Hepatocyte (in vitro differentiated cells): ENCODE data around the gene C19orf73. TPM values are rescaled to one million over a fixed set of nuclear protein-coding genes. Genes with fewer than 3 reads are reported as not detected.
"Not testable (repeated sequence)": the region's sequence is repeated elsewhere in the genome, so short reads cannot be mapped to it uniquely, and the experiment has no call there.

Source experiments
- DNase-seq: peaks from one replicate; pipeline ENCODE4 v3.0.0-alpha.2; 2016; ENCODE audit warnings: low spot score
- H2AFZ ChIP-seq: fragments of 200-600 bp; sonication (generic); 2 replicates; pipeline ENCODE4 v1.6.0; 2016; ENCODE audit warnings: antibody characterized with exemption, mild to moderate bottlenecking
- H3K27ac ChIP-seq: fragments of 200-600 bp; sonication (generic); 2 replicates; pipeline ENCODE4 v1.5.1; 2016; ENCODE audit warnings: mild to moderate bottlenecking
- H3K27me3 ChIP-seq: fragments of 200-600 bp; sonication (generic); 2 replicates; pipeline ENCODE4 v1.6.1; 2016
- H3K36me3 ChIP-seq: fragments of 200-600 bp; sonication (generic); replicated peaks from 2 replicates; pipeline ENCODE4 v1.5.1; 2016; ENCODE audit warnings: low read depth; ENCODE audit not compliant: insufficient read depth
- H3K4me1 ChIP-seq: fragments of 200-600 bp; sonication (generic); 2 replicates; pipeline ENCODE4 v1.5.1; 2016; ENCODE audit warnings: mild to moderate bottlenecking, moderate library complexity; ENCODE audit not compliant: insufficient read depth
- H3K4me2 ChIP-seq: fragments of 200-600 bp; sonication (generic); 2 replicates; pipeline ENCODE4 v1.6.0; 2016
- H3K4me3 ChIP-seq: fragments of 200-600 bp; sonication (generic); 2 replicates; pipeline ENCODE4 v1.5.1; 2016; ENCODE audit warnings: mild to moderate bottlenecking
- H3K79me2 ChIP-seq: fragments of 200-600 bp; sonication (generic); 2 replicates; pipeline ENCODE4 v1.6.0; 2017; ENCODE audit warnings: mild to moderate bottlenecking
- H3K9me2 ChIP-seq: fragments of 200-600 bp; sonication (generic); replicated peaks from 2 replicates; pipeline ENCODE4 v1.6.0; 2017; ENCODE audit warnings: mild to moderate bottlenecking; ENCODE audit not compliant: insufficient read depth
- H3K9me3 ChIP-seq: fragments of 200-600 bp; sonication (generic); 2 replicates; pipeline ENCODE4 v1.5.1; 2016; ENCODE audit warnings: low read depth, mild to moderate bottlenecking
- H4K20me1 ChIP-seq: fragments of 200-600 bp; sonication (generic); 2 replicates; pipeline ENCODE4 v1.6.0; 2016; ENCODE audit warnings: mild to moderate bottlenecking; ENCODE audit not compliant: insufficient read depth, poor library complexity, severe bottlenecking
- EZH2 ChIP-seq: fragments of 200-600 bp; sonication (generic); IDR thresholded peaks from 2 replicates; pipeline ENCODE4 v1.6.1; 2016; ENCODE audit warnings: antibody characterized with exemption, mild to moderate bottlenecking, borderline replicate concordance
- EZH2phosphoT487 ChIP-seq: fragments of 200-600 bp; sonication (generic); IDR thresholded peaks from one replicate; pipeline ENCODE4 v1.6.1; 2018; ENCODE audit warnings: antibody characterized with exemption, mild to moderate bottlenecking, low read depth, moderate library complexity; ENCODE audit not compliant: unreplicated experiment, severe bottlenecking
- WGBS: methylation state at CpG from one replicate; pipeline ENCODE4 v1.1.6; 2016; ENCODE audit warnings: low lambda C conversion rate; ENCODE audit errors: missing lambda C conversion rate; 5-methylcytosine and 5-hydroxymethylcytosine counted together
- polyA plus RNA-seq: library from polyadenylated mRNA; unstranded; fragments of >200 nt; fragmentation: Nextera tagmentation; extraction: Ambion mirVana; gene quantifications from 2 replicates; pipeline ENCODE4 v1.2.1, GENCODE V29; 2016
- total RNA-seq: library from RNA; depleted of rRNA; stranded (reverse); fragments of >200 nt; gene quantifications from 2 replicates; pipeline ENCODE4 v1.2.3, GENCODE V29; 2014
- TF ChIP-seq, protein P1 (sequence below): fragments of 200-600 bp; sonication (generic); IDR thresholded peaks from 2 replicates; pipeline ENCODE4 v1.5.1; 2016; ENCODE audit warnings: antibody characterized with exemption, mild to moderate bottlenecking; ENCODE audit not compliant: poor library complexity

Gene C19orf73
- total and polyA plus RNA-seq, 2 experiments from 2014 or later = 1.9 to 2.7 TPM

DNA sequence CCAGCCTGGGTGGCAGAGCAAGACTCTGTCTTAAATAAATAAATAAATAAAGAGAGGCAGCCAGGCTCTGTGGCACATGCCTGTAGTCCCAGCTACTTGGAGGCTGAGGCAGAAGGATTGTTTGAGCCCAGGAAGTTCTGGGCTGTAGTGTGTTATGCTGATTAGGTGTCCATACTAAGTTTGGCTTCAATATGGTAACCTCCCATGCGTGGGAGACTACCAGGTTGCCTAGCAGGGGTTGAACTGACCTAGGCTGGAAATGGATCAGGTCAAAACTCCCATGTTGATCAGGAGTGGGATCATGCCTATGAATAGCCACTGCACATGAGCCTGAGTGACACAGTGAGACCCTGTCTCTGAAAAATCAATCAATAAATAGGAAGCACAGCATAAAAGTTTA is 37.7 kb downstream of the C19orf73 start:
- WGBS = 87% methylated on average over 1 of the region's 1 CpG
- H3K4me2 ChIP-seq = no peak overlapping the region
- peaks cover 7% of the 10 kb centered on the region for H4K20me1 ChIP-seq
- no peaks in the 10 kb centered on the region for H3K9me2 ChIP-seq
- H3K4me1 ChIP-seq = peaks cover 4% of the 10 kb centered on the region
- H3K4me3 ChIP-seq = no peak overlapping the region
- no peaks in the 10 kb centered on the region for H3K27me3 ChIP-seq
- TF ChIP-seq EZH2phosphoT487 (no peak), EZH2 (no peak)
- TF ChIP-seq, protein P1, sequence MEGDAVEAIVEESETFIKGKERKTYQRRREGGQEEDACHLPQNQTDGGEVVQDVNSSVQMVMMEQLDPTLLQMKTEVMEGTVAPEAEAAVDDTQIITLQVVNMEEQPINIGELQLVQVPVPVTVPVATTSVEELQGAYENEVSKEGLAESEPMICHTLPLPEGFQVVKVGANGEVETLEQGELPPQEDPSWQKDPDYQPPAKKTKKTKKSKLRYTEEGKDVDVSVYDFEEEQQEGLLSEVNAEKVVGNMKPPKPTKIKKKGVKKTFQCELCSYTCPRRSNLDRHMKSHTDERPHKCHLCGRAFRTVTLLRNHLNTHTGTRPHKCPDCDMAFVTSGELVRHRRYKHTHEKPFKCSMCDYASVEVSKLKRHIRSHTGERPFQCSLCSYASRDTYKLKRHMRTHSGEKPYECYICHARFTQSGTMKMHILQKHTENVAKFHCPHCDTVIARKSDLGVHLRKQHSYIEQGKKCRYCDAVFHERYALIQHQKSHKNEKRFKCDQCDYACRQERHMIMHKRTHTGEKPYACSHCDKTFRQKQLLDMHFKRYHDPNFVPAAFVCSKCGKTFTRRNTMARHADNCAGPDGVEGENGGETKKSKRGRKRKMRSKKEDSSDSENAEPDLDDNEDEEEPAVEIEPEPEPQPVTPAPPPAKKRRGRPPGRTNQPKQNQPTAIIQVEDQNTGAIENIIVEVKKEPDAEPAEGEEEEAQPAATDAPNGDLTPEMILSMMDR = no peak
- no peak for DNase-seq
- H3K27ac ChIP-seq = no peak overlapping the region
- H3K9me3 ChIP-seq = no peaks in the 10 kb centered on the region
- no peaks in the 10 kb centered on the region for H3K36me3 ChIP-seq
- H2AFZ ChIP-seq = no peak overlapping the region
- H3K79me2 ChIP-seq = peaks cover 10% of the 10 kb centered on the region

DNA sequence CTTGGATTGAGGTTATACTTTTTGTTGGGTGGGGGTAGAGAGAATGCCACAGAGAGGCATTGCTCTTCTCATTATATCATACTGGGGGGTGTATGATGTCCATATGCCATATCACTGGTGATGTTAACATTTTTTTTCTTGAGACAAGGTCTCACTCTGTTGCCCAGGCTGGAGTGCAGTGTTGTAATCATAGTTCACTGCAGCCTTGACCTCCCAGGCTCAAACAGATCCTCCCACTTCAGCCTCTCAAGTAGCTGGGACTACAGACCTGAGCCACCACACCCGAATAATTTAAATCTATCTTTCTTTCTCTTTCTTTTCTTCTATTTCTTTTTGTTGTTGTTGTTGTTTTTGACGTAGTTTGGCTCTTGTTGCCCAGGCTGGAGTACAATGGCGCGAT is 38.6 kb downstream of the C19orf73 start:
- no peaks in the 10 kb centered on the region for H3K9me2 ChIP-seq
- no peak for TF ChIP-seq EZH2
- no peak for TF ChIP-seq EZH2phosphoT487
- TF ChIP-seq, protein P1 = no peak
- H3K27me3 ChIP-seq = no peaks in the 10 kb centered on the region
- no peak overlapping the region for H2AFZ ChIP-seq
- no peak overlapping the region for H3K4me3 ChIP-seq
- DNase-seq = no peak
- WGBS = 89% methylated on average over 4 of the region's 4 CpGs
- no peaks in the 10 kb centered on the region for H3K9me3 ChIP-seq
- no peak overlapping the region for H3K27ac ChIP-seq
- H4K20me1 ChIP-seq = no peaks in the 10 kb centered on the region
- no peak overlapping the region for H3K4me2 ChIP-seq
- H3K36me3 ChIP-seq = no peaks in the 10 kb centered on the region
- H3K4me1 ChIP-seq = peaks cover 4% of the 10 kb centered on the region
- H3K79me2 ChIP-seq = peaks cover under 1% of the 10 kb centered on the region

DNA sequence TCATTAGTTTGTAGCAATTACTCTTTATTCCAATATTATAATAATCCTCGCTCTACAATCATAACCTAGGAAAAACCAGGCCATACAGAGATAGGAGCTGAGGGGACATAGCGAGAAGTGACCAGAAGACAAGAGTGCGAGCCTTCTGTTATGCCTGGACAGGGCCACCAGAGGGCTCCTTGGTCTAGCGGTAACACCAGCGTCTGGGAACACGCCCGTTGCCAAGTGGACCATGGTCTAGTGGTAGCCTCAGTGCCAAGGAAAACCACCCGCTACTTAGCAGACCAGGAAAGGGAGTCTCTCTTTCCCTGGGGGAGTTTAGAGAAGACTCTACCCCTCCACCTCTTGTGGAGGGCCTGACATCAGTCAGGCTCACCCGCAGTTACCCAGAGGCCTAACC is 44.1 kb downstream of the C19orf73 start:
- H3K9me3 ChIP-seq, H3K36me3 ChIP-seq, H3K9me2 ChIP-seq, H3K4me2 ChIP-seq, H3K79me2 ChIP-seq, H3K4me3 ChIP-seq, H3K27ac ChIP-seq, H4K20me1 ChIP-seq, H3K4me1 ChIP-seq, H2AFZ ChIP-seq: not testable (repeated sequence)
- TF ChIP-seq, protein P1 = peak; percentile 63
- WGBS = 21% methylated on average over 9 of the region's 9 CpGs
- peak; percentile 60 for DNase-seq
- peaks cover 35% of the 10 kb centered on the region for H3K27me3 ChIP-seq
